GM10266 (cell line): ENCODE measurements around the gene TMEM37.

ENCODE experiments used
- DNase-seq: peaks from one replicate; pipeline ENCODE4 v3.0.0; 2012; ENCODE audit errors: extremely low spot score
- CTCF ChIP-seq: IDR thresholded peaks from 2 replicates; pipeline ENCODE4 v1.5.1; 2012; ENCODE audit warnings: mild to moderate bottlenecking, low read depth; ENCODE audit not compliant: control insufficient read depth, insufficient read depth; ENCODE audit errors: missing control alignments

TMEM37 gene

GRCh38 chr2:119483896-119484718, 52.5 kb downstream of the TMEM37 start:
- TF ChIP-seq CTCF = no peak
- no peak for DNase-seq

- no peak for DNase-seq
- TF ChIP-seq CTCF = no peak
These were observed 53.2 kb downstream of the TMEM37 start for GRCh38 chr2:119484834-119485233.

DNA sequence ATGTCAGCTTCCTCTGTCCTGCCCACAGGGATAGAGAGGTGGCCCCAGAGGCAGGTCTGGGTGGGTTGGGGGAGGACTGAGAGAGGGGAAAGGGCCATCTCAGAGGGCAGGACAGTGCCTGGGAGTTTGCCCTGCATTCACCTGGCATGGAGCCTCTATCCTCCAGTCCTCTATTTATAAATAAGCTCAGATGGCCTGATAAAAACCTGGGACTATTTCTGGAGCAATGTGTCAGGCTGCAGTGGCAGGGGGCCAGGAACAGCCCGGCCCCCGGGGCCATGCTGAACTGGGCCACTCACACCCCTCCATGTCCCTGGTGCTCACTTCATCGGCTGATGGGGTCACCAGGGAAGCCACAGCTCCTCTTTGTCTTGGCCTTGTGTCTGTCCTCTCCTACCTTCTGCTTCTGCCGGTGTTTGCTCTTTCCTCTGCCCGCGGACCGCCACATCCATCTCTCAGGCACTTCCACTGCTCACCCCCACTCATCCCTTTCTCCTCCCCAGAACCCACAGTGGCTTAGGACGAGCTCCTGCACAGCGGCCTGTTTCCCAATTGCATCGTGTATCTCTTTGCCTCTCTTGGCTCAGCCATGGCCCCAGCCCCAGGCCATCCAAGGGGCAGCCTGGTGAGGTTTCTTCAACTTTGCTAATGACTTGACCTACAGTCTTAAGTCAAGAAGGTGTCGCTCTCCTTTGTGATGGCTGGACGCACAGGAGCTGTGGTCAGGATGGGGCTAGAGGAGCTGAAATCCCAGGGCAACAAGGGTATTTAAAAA, 53.9 kb downstream of the TMEM37 start:
- DNase-seq = no peak
- TF ChIP-seq CTCF = no peak

DNA sequence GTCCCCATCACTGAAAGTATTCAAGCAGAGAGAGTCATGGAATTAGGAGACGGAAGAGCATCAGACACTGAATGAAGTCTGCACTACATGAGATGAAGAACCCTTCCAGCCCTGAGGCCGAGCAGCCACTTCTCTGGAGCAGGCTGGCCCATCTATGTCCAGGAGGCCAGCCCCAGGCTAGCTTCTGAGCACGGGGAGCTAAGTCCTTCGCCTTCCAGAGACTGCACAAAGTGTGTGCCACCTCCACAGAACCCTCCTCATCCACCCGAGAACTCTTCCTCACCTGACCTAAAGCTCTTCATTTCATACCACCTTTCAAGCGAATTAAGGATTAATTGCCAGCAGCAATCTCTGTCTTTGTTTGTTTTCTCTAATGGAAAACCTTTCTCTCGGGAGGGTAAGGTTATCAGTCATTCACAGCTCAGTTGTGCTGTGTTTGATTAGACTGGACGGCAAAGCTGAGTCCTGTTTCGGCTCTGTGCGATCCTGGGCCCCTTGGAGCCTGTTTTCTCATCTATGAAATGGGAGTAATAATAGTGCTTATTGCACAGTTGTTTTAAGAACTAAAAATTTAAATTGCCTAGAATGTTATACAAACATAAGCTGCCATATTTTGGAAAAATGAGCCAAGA, 54.7 kb downstream of the TMEM37 start:
- DNase-seq = no peak
- TF ChIP-seq CTCF = no peak

GRCh38 chr2:119486886-119487285, 55.2 kb downstream of the TMEM37 start:
- TF ChIP-seq CTCF = no peak

GRCh38 chr2:119487434-119488244, 56.0 kb downstream of the TMEM37 start:
- TF ChIP-seq CTCF = no peak
- no peak for DNase-seq

More at GRCh38 chr2:119486886-119487285, 55.2 kb downstream of the TMEM37 start:
- no peak for DNase-seq
